Activated CD8-positive, alpha-beta memory T cell treated with anti-CD3 and anti-CD28 coated beads, Interleukin-2, amount 50 U/mL, for 4 hours (primary cell): ENCODE data around the gene DDI1.
"Not testable (repeated sequence)": the region's sequence is repeated elsewhere in the genome, so short reads cannot be mapped to it uniquely, and the experiment has no call there.

ENCODE experiments used
- DNase-seq: peaks from one replicate; pipeline ENCODE4 v3.0.0-alpha.2; 2020

DDI1 gene

DNA sequence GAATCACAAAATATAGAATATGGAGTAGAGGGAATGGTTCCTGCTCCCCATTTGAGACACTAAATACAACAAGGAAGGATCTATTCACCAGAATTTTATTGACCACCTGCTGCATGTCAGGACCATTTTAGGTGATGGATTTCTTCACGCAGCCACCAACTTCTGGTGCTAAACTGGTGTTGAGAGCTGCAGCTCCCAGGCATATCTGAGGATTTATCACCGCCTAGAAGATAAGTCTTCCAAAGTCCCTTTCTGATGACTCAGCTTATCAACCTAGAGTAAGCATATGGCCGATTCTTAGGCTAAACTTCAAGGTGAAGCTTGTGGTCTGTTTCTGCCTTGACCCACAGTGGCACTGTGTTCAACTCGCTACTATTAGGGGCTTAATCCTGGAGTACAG, 6.7 kb downstream of the DDI1 start:
- no peak for DNase-seq

DNA sequence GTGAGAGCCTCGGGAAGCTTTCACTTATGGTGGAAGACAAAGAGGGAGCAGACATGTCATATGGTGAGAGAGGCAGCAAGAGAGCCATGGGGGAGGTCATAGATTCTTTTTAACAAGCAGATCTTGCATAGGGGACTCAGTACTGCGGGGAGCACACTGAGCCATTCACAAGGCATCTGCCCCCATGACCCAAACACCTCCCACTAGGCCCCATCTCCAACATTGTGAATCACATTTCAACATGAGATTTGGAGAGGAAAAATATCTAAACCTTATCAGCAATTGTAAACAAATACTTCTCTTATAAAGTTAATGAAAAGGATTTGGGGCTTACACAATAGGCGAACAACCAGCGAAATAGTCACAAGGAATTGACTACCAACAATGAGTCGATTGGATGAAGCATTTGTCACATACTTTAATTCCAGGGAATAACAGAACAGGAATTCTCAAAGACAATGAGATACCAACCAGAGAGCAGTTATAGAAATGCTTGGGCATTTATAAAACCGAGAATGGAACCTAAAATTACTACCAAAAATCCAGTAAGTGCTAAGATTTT, 7.3 kb downstream of the DDI1 start:
- DNase-seq = no peak

- DNase-seq = no peak
These were observed 9.9 kb downstream of the DDI1 start for GRCh38 chr11:104046331-104046730.

DNA sequence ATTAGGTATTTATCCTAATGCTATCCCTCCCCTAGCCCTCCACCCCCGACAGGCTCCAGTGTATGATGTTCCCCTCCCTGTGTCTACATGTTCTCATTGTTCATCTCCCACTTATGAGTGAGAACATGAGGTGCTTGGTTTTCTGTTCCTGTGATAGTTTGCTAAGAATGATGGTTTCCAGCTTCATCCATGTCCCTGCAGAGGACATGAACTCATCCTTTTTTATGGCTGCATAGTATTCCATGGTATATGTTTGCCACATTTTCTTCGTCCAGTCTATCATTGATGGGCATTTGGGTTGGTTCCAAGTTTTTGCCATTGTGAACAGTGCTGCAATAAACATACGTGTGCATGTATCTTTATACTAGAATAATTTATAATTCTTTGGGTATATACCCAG, 10.4 kb downstream of the DDI1 start:
- DNase-seq = not testable (repeated sequence)

DNA sequence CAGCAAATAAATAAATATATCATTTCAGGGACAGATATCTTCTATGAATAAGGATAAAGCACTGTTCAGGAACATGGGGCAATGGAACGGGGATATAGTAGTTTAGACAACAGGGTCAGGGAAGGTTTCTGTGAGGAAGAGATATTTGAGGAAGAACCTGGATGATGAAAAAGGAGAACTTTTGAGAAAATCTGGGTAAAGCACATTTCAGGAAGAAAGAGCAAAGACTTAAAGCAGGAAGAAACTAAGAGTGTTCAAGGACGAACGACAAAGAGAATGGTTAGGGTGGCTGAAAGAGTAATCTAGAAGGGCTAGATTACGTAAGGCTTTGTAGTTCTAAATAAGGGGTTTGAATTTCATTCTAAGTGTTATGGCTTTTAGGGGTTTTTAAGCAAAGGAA, 12.7 kb downstream of the DDI1 start:
- no peak for DNase-seq

DNA sequence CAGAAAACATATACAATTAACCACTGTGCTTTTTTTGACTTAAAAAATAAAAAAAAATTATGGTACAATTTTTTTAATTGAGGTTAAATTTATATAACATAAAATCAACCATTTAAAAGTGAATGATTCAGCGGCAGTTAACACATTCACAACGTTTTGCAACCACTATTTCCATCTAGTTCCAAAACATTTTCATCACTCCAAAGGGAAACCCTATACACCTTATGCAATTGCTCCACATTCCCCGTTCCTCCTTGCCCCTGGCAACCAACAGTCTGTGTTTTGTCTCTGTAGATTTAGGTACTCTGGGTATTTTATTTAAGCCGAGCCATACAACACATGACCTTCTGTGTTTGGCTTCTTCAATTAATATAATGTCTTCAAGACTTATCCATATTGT, 15.3 kb downstream of the DDI1 start:
- DNase-seq = no peak

- no peak for DNase-seq
These were observed 17.5 kb downstream of the DDI1 start for GRCh38 chr11:104053743-104054478.

DNA sequence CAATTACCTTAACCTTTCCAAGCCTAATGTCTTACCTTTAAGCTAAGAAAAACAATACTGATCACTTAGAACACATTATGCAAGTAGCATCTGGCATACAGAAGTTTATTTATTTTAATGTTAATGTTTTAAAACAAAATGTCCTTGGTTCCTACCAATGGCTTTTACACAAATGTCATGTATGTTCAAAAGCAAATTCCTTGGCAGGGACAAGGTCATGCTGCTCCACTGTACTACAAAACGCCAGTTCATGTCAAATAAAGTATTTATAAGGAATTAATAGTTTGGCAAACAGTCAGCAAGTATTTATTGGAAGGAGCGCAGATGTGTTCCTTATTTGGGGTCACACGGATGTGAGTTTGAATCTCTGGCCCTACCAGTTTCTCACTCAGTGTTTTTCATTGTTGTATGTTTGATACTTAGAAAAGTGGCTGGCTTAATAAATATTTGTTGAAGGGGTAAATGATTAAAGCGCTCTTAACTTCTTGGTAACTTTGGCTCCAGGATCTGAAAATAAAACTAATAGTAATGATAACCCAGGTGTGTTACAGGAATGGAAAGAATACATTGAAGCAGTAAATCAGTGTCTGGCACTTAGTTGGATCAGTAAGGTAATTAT, 18.6 kb downstream of the DDI1 start:
- DNase-seq = no peak

DNA sequence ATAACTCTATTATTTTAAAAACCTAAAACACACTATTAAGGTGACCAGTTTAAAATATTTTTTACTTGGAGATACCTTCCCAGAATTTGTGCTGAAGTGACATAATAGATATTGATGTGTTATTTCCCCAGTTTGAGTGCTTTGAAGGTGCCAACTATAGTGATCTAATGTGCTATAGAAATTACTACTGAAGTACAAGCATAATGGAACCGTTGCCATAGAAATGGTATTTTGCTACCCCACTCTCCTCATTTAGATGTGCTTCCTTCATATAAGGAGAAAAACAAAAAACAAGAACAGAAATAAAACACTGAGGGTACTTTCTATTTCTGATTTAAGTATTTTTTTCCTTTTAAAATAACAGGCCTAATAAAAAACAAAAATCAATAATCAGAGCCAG, 19.2 kb downstream of the DDI1 start:
- no peak for DNase-seq

- no peak for DNase-seq
These were observed 21.5 kb downstream of the DDI1 start for GRCh38 chr11:104057908-104058307.

- DNase-seq = no peak
These were observed 22.2 kb downstream of the DDI1 start for GRCh38 chr11:104058680-104059079.

GRCh38 chr11:104060004-104060794, 23.8 kb downstream of the DDI1 start:
- no peak for DNase-seq

GRCh38 chr11:104060820-104061219, 24.4 kb downstream of the DDI1 start:
- DNase-seq = no peak

GRCh38 chr11:104061853-104062521, 25.5 kb downstream of the DDI1 start:
- no peak for DNase-seq

DNA sequence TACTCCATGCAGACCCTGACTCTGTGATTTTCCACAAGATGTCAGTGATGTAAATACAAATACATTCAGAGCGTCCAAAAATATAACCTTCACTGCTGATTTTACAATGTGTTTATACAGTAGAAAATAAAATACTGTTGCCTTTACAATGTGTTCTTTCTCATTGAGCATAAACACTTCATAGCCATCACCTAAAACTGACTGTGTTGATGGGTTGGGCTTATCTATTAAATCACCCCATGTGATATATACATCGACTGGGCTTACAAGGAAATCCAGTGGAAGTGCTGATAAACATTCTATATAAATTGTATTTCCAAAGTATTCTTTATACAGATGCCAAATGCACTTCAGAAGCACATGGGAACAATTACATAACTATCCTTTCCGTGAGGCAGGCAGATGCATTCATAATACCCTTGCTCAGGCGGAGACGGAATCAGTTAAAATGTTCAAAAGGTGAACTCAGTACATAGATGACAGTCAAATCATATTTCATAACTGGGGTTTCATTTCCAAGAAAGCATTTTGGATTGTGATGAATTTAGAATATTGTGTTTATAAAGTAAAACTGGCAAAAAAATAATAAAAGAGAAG, 27.7 kb downstream of the DDI1 start:
- no peak for DNase-seq

GRCh38 chr11:104067534-104067933, 31.1 kb downstream of the DDI1 start:
- DNase-seq = no peak

DNA sequence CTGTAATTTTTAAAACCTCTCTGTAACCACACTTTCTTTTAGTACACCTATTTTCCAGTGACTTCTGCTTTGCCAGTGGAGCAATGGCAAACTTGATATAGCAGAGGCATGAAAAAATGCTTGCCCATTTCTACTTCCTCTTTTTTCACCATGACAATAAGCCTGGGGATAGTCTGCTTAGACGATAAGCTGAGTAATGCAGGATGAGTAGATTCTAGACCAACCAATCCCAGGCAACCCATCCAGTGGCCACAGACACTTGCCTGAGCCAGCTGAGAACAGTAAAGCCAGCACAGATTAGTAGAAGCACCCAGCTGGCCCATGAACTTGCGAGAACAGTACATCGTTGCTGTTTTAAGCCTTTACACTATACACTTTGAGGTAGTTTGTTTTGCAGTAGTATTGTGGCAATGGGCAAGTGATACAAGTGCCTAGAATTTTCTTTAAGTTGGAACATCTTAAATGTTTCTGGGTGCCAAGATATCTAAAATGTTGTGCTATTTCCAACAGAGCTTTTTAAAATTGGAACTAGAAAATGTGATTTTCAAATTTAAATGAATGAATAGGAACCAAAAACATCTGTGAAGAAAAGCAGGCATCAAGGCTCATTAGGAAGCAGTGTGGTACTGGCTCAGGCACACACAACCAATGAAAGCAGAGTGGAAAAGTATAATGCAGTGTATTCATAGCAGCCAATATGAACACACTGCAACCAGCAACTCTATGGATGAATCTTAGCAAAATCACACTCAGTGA, 37.7 kb downstream of the DDI1 start:
- no peak for DNase-seq

DNA sequence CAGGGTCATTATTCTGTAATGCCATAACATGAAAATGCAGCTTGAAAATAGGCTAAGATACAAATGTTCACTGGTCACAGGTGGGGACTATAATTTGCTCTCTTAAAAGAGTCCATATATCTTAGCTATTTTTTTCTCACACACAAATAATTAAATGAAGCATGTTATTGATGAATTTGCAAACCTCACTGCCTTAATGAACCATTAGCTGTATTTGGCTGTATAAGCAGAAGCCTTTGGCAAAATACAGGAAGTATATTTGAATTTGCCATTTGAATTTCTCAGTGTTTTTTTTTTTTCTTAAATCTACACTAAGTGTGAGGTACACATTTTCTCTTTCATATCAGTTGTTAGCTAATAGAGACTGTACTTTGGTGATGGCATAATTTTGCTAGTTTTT, 38.7 kb downstream of the DDI1 start:
- DNase-seq = no peak

DNA sequence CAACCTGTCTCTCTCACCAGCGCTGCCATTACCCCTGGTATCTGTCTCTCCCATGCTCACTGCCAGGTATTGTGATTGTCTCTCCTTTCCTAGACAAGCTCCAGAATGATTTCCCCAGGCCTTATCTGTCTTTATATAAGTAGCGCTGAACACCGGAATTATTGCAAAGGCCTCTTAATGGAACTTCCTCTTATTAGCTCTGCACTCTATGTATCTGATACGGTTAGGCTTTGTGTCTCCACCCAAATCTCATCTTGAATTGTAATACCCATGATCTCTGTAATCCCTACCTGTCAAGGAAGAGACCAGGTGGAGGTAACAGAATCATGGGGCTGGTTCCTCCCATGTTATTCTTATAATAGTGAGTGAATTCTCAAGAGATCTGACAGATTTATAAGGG, 39.3 kb downstream of the DDI1 start:
- DNase-seq = no peak

DNA sequence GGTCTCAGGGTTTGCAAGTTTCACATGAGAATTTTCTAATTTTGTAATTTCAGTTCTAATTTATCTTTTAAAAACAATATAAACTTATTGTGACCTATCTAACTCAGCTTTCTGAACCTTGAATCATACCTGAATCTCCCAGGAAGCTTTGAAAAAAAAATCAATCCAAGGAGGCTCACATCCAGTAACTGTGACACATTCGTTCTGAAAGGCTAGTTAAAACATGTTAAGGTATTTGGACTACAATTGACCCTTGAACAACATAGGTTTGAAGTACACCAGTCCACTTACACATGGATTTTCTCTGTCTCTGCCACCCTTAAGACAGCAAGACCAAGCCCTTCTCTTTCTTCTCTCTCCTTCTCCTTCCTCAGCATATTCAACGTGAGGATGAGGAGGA, 40.0 kb downstream of the DDI1 start:
- no peak for DNase-seq

GRCh38 chr11:104078245-104078644, 41.8 kb downstream of the DDI1 start:
- DNase-seq = no peak

DNA sequence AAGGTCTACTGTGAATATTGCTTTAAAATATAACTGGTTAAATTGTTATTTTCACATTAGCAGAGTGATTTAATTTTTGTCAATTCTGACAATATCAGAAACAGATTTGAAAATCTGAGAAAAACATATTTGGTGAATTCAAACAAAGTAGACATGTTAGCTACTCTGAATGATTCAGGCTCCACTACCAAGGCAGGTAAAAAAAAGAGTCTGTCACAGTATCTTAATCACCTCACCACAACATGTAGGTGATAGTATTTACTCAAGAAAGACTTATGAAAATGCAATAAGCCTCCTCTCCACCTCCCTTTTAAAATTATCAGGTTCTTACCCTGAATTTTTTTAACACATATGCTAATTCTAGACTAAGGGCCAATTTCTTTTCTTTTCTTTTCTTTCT, 42.6 kb downstream of the DDI1 start:
- DNase-seq = no peak
